Liver (tissue), 3 donors: ENCODE measurements around the gene FKRP.

Experiments used
- CTCF ChIP-seq: fragments of 150-350 bp; IDR thresholded peaks from 2 replicates; pipeline ENCODE4 v1.5.1; 2017; ENCODE audit warnings: improper control_type of control experiment, low read depth, low read length; ENCODE audit not compliant: missing input control
- EGR1 ChIP-seq, 2 donors: IDR thresholded peaks; 2 replicates each; pipeline ENCODE4 v1.6.1; 2016 to 2018; ENCODE audit warnings: antibody characterized with exemption in 2 of 2, low read depth in 2 of 2
- FOXA1 ChIP-seq: IDR thresholded peaks from 2 replicates; pipeline ENCODE4 v1.6.1; 2016; ENCODE audit warnings: antibody characterized with exemption
- GABPA ChIP-seq, 2 donors: IDR thresholded peaks in 1 of 2; conservative IDR thresholded peaks in 1 of 2; 2 replicates each; pipeline ENCODE4 v1.6.1; 2016; ENCODE audit warnings: antibody characterized with exemption in 2 of 2, mild to moderate bottlenecking in 1 of 2, moderate library complexity in 1 of 2
- HNF4A ChIP-seq, 2 donors: conservative IDR thresholded peaks; 2 replicates each; pipeline ENCODE4 v1.6.1; 2016; ENCODE audit warnings: antibody characterized with exemption in 2 of 2, mild to moderate bottlenecking in 2 of 2
- HNF4G ChIP-seq: IDR thresholded peaks from 2 replicates; pipeline ENCODE4 v1.6.1; 2016; ENCODE audit warnings: antibody characterized with exemption
- MAX ChIP-seq: IDR thresholded peaks from 2 replicates; pipeline ENCODE4 v1.6.1; 2016; ENCODE audit warnings: antibody characterized with exemption
- NR2F2 ChIP-seq: IDR thresholded peaks from 2 replicates; pipeline ENCODE4 v1.6.1; 2016; ENCODE audit warnings: antibody characterized with exemption
- RAD21 ChIP-seq, 2 donors: IDR thresholded peaks; 2 replicates each; pipeline ENCODE4 v1.6.1; 2016; ENCODE audit warnings: antibody characterized with exemption in 2 of 2, mild to moderate bottlenecking in 2 of 2
- REST ChIP-seq: IDR thresholded peaks from 2 replicates; pipeline ENCODE4 v1.6.1; 2016; ENCODE audit warnings: antibody characterized with exemption, mild to moderate bottlenecking
- TAF1 ChIP-seq: conservative IDR thresholded peaks from 2 replicates; pipeline ENCODE4 v1.6.1; 2016; ENCODE audit warnings: antibody characterized with exemption, mild to moderate bottlenecking
- YY1 ChIP-seq: IDR thresholded peaks from 2 replicates; pipeline ENCODE4 v1.6.1; 2016; ENCODE audit warnings: antibody characterized with exemption, mild to moderate bottlenecking
- ZBTB33 ChIP-seq: IDR thresholded peaks from 2 replicates; pipeline ENCODE4 v1.6.1; 2016; ENCODE audit warnings: antibody characterized with exemption
- donor health status: healthy.
- donor health status: healthy.

- TF ChIP-seq CTCF (no peak), GABPA (IDR thresholded peaks at IDR 0.05 in 1 of 2, conservative IDR thresholded peaks at IDR 0.05 in 1 of 2) (no peak), ZBTB33 (no peak), YY1 (no peak), TAF1 (no peak), FOXA1 (no peak), NR2F2 (no peak), RAD21 (IDR thresholded peaks at IDR 0.05) (no peak), MAX (no peak), EGR1 (IDR thresholded peaks at IDR 0.05; ENCODE audit: low read depth in 2 of 2) (no peak), HNF4A (conservative IDR thresholded peaks at IDR 0.05) (no peak), HNF4G (no peak), REST (no peak)
These were observed 27.2 kb downstream of the FKRP start for GRCh38 chr19:46773018-46773399.
